Osteoblast (primary cell): Measurements from ENCODE around the gene SLC30A7. TPM values are rescaled to one million over a fixed set of nuclear protein-coding genes. Genes with fewer than 3 reads are reported as not detected.
A peak's percentile ranks its signal among the peaks of the same experiment; 100 is the strongest.

Experiments used
- DNase-seq: peaks from one replicate; pipeline ENCODE4 v3.0.0; 2011; ENCODE audit warnings: low spot score, mixed read lengths; ENCODE audit not compliant: insufficient read length; ENCODE audit errors: missing footprints
- H2AFZ ChIP-seq: 2 replicates; pipeline ENCODE4 v1.6.0; 2011; ENCODE audit warnings: mild to moderate bottlenecking, low read length
- H3K27ac ChIP-seq: 2 replicates; pipeline ENCODE4 v1.5.1; 2011; ENCODE audit warnings: mild to moderate bottlenecking, low read depth, low read length, moderate library complexity
- H3K27me3 ChIP-seq: 2 replicates; pipeline ENCODE4 v1.6.0; 2012; ENCODE audit warnings: mild to moderate bottlenecking, control low read depth, inconsistent platforms, low read length, moderate library complexity; ENCODE audit not compliant: insufficient read depth
- H3K36me3 ChIP-seq: 2 replicates; pipeline ENCODE4 v1.5.1; 2011; ENCODE audit warnings: mild to moderate bottlenecking, low read length, control low read depth, moderate library complexity; ENCODE audit not compliant: insufficient read depth
- H3K4me1 ChIP-seq: 2 replicates; pipeline ENCODE4 v1.5.1; 2011; ENCODE audit warnings: mild to moderate bottlenecking, low read length, control low read depth, moderate library complexity; ENCODE audit not compliant: insufficient read depth
- H3K4me2 ChIP-seq: 2 replicates; pipeline ENCODE4 v1.6.0; 2011; ENCODE audit warnings: mild to moderate bottlenecking, low read length; ENCODE audit not compliant: insufficient read depth
- H3K4me3 ChIP-seq: fragments of 200-600 bp; sonication (generic); 3 replicates; pipeline ENCODE4 v1.5.1; 2012; ENCODE audit warnings: mild to moderate bottlenecking, low read length, inconsistent platforms; ENCODE audit not compliant: insufficient read depth
- H3K79me2 ChIP-seq: 2 replicates; pipeline ENCODE4 v1.6.0; 2012; ENCODE audit warnings: mild to moderate bottlenecking, low read length, control low read depth, inconsistent platforms; ENCODE audit not compliant: insufficient read depth
- H3K9me3 ChIP-seq: 2 replicates; pipeline ENCODE4 v1.5.1; 2011; ENCODE audit warnings: low read depth, low read length, control low read depth
- H4K20me1 ChIP-seq: 2 replicates; pipeline ENCODE4 v1.6.0; 2012; ENCODE audit warnings: mild to moderate bottlenecking, low read length, control low read depth; ENCODE audit not compliant: insufficient read depth
- total RNA-seq: library from RNA; depleted of rRNA; stranded (reverse); fragments of >200 nt; gene quantifications from 2 replicates; pipeline ENCODE4 v1.2.3, GENCODE V29; 2012
- TF ChIP-seq, protein P1 (sequence below): IDR thresholded peaks from 2 replicates; pipeline ENCODE4 v1.5.1; 2011; ENCODE audit warnings: mild to moderate bottlenecking, low read depth, low read length, moderate library complexity; ENCODE audit errors: extremely low read depth

SLC30A7 gene
- total RNA-seq, 1 donor = 69.8 TPM

DNA sequence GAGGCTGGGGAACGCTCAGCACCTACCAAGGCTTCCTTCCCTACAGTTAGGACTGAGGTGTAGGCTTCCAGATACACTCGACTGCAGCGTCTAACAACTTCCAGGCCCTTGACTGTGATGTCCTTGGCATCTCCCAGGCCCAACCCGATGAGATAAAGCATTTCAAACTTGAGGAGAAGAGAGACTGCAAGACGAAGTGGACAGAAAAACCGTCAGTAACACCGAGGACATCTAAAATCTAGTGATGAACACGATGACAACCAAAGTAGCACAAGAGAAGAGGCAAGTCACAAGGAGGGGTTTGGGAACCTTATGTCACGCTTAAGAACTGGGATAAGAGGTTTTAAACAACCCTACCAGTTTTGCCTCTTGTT lies 129.4 kb downstream of the SLC30A7 start:
- H3K9me3 ChIP-seq = no peaks in the 10 kb centered on the region
- peak overlapping the region; percentile 73 for H3K27ac ChIP-seq
- H2AFZ ChIP-seq = peak overlapping the region; percentile 89
- H3K36me3 ChIP-seq = peaks cover 7% of the 10 kb centered on the region
- H3K27me3 ChIP-seq = no peaks in the 10 kb centered on the region
- TF ChIP-seq, protein P1, sequence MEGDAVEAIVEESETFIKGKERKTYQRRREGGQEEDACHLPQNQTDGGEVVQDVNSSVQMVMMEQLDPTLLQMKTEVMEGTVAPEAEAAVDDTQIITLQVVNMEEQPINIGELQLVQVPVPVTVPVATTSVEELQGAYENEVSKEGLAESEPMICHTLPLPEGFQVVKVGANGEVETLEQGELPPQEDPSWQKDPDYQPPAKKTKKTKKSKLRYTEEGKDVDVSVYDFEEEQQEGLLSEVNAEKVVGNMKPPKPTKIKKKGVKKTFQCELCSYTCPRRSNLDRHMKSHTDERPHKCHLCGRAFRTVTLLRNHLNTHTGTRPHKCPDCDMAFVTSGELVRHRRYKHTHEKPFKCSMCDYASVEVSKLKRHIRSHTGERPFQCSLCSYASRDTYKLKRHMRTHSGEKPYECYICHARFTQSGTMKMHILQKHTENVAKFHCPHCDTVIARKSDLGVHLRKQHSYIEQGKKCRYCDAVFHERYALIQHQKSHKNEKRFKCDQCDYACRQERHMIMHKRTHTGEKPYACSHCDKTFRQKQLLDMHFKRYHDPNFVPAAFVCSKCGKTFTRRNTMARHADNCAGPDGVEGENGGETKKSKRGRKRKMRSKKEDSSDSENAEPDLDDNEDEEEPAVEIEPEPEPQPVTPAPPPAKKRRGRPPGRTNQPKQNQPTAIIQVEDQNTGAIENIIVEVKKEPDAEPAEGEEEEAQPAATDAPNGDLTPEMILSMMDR = no peak
- H3K79me2 ChIP-seq = peaks cover 48% of the 10 kb centered on the region
- peak overlapping the region; percentile 95 for H3K4me2 ChIP-seq
- peaks cover 15% of the 10 kb centered on the region for H3K4me1 ChIP-seq
- DNase-seq = peak; percentile 19
- H3K4me3 ChIP-seq = peak overlapping the region; percentile 74
- H4K20me1 ChIP-seq = no peaks in the 10 kb centered on the region

- peak; percentile 80 for DNase-seq
- H3K27ac ChIP-seq = peak within 1 kb of the TSS; percentile 73
- H4K20me1 ChIP-seq = no peaks in the 10 kb centered on the region
- H3K4me3 ChIP-seq = peak within 1 kb of the TSS; percentile 74
- no peaks in the 10 kb centered on the region for H3K27me3 ChIP-seq
- H3K4me2 ChIP-seq = peak within 1 kb of the TSS; percentile 95
- TF ChIP-seq, protein P1 = no peak
- peak within 1 kb of the TSS; percentile 89 for H2AFZ ChIP-seq
- H3K9me3 ChIP-seq = no peaks in the 10 kb centered on the region
- peaks cover 48% of the 10 kb centered on the region for H3K79me2 ChIP-seq
- H3K36me3 ChIP-seq = peaks cover 6% of the 10 kb centered on the region
- H3K4me1 ChIP-seq = peaks cover 15% of the 10 kb centered on the region
Observed at GRCh38 chr1:101025657-101026429, 130.0 kb downstream of the SLC30A7 start, which contains the start of gene DPH5. TSS of gene DPH5 (minus strand) at chr1:101025784. CDS start at chr1:101025443, 341 bp downstream.

GRCh38 chr1:101026430-101026788 lies 130.5 kb downstream of the SLC30A7 start:
- TF ChIP-seq, protein P1 = no peak
- peak overlapping the region; percentile 95 for H3K4me2 ChIP-seq
- H3K4me3 ChIP-seq = peak overlapping the region; percentile 74

DNA sequence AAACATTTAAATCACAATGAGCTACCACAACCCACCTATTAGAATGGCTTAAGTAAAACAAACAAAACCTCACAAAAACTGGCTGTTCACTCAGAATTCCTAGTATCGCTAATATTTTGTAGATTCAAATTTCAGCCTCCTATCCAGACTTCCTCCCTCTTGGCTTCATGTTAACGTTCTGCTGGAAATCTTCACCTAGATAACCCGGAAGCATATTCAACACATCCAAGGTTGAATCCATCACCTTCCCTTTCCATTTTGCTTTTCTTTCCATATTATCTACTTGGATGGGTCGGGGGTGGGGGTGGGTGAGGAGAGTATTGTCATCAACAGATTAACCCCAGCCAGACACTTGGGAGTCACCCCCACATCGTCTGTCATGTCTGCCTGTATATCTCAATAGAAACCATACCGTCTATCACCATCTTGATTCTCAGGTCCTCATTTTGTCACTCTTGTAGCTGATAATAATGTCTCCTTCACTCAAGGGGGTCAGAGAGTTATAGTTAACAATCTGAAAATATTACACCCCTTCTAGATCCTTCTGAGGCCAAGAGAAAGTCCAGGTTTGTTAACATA lies 131.4 kb downstream of the SLC30A7 start:
- no peaks in the 10 kb centered on the region for H3K27me3 ChIP-seq
- DNase-seq = no peak
- peaks cover 42% of the 10 kb centered on the region for H3K79me2 ChIP-seq
- H4K20me1 ChIP-seq = no peaks in the 10 kb centered on the region
- no peak overlapping the region for H3K4me2 ChIP-seq
- H3K36me3 ChIP-seq = no peaks in the 10 kb centered on the region
- H2AFZ ChIP-seq = no peak overlapping the region
- TF ChIP-seq, protein P1 = no peak
- no peak overlapping the region for H3K4me3 ChIP-seq
- no peak overlapping the region for H3K27ac ChIP-seq
- H3K9me3 ChIP-seq = no peaks in the 10 kb centered on the region
- H3K4me1 ChIP-seq = peaks cover 8% of the 10 kb centered on the region

More at GRCh38 chr1:101026430-101026788, 130.5 kb downstream of the SLC30A7 start:
- peak overlapping the region; percentile 89 for H2AFZ ChIP-seq
- H3K9me3 ChIP-seq = no peaks in the 10 kb centered on the region
- no peaks in the 10 kb centered on the region for H3K36me3 ChIP-seq
- peak overlapping the region; percentile 73 for H3K27ac ChIP-seq
- no peak for DNase-seq
- H3K79me2 ChIP-seq = peaks cover 46% of the 10 kb centered on the region
- H3K27me3 ChIP-seq = no peaks in the 10 kb centered on the region
- no peaks in the 10 kb centered on the region for H4K20me1 ChIP-seq
- H3K4me1 ChIP-seq = peaks cover 15% of the 10 kb centered on the region
